Stimulated activated effector memory CD8-positive, alpha-beta T cell treated with anti-CD3 and anti-CD28 coated beads, Interleukin-12 subunit alpha, Interleukin-12 subunit beta, amount 100 ng/mL, for 72 hours (primary cell): ENCODE measurements around the gene TMC1.

Source experiments
- ATAC-seq: fragments of 150-1000 bp; cut with Tn5 transposase; 2 replicates; pipeline ENCODE4 v1.10.0; 2021
- DNase-seq, 2 donors: peaks; one replicate each; pipeline ENCODE4 v3.0.0; 2021 to 2022; ENCODE audit warnings: low spot score in 2 of 2
- H3K27ac Mint-ChIP-seq: one replicate; pipeline ENCODE4 v1.8.0; 2022; ENCODE audit warnings: mild to moderate bottlenecking, mixed read lengths
- H3K36me3 Mint-ChIP-seq: one replicate; pipeline ENCODE4 v1.8.0; 2022; ENCODE audit warnings: mild to moderate bottlenecking, mixed read lengths
- H3K4me1 Mint-ChIP-seq: one replicate; pipeline ENCODE4 v1.8.0; 2022; ENCODE audit warnings: mixed read lengths
- H3K4me3 Mint-ChIP-seq: one replicate; pipeline ENCODE4 v1.8.0; 2022; ENCODE audit warnings: mild to moderate bottlenecking, mixed read lengths
- H3K9me3 Mint-ChIP-seq: one replicate; pipeline ENCODE4 v1.8.0; 2022; ENCODE audit warnings: mixed read lengths

TMC1 gene

GRCh38 chr9:72755836-72756235 is 234.4 kb downstream of the TMC1 start:
- Mint-ChIP-seq H3K4me1 (no peaks in the 10 kb centered on the region), H3K4me3 (no peak overlapping the region), H3K27ac (no peak overlapping the region), H3K36me3 (no peaks in the 10 kb centered on the region), H3K9me3 (no peaks in the 10 kb centered on the region)
- DNase-seq, result no peak
- no peak for ATAC-seq

GRCh38 chr9:72758944-72759343 is 237.5 kb downstream of the TMC1 start:
- no peak overlapping the region for H3K27ac Mint-ChIP-seq
- ATAC-seq (no peak), DNase-seq (no peak)
- H3K9me3 Mint-ChIP-seq, result no peaks in the 10 kb centered on the region
- no peaks in the 10 kb centered on the region for H3K36me3 Mint-ChIP-seq
- H3K4me3 Mint-ChIP-seq, result no peak overlapping the region
- no peaks in the 10 kb centered on the region for H3K4me1 Mint-ChIP-seq

GRCh38 chr9:72763022-72763421 is 241.6 kb downstream of the TMC1 start:
- H3K27ac Mint-ChIP-seq, result no peak overlapping the region
- no peak for DNase-seq

GRCh38 chr9:72769546-72769945 is 248.1 kb downstream of the TMC1 start:
- DNase-seq, result no peak
- Mint-ChIP-seq H3K9me3 (no peaks in the 10 kb centered on the region), H3K27ac (no peak overlapping the region), H3K4me1 (no peaks in the 10 kb centered on the region), H3K4me3 (no peak overlapping the region), H3K36me3 (no peaks in the 10 kb centered on the region)
- ATAC-seq, result no peak

More at GRCh38 chr9:72763022-72763421, 241.6 kb downstream of the TMC1 start:
- ATAC-seq, result no peak
- Mint-ChIP-seq H3K9me3 (no peaks in the 10 kb centered on the region), H3K36me3 (no peaks in the 10 kb centered on the region), H3K4me1 (no peaks in the 10 kb centered on the region), H3K4me3 (no peak overlapping the region)

GRCh38 chr9:72772661-72773060 is 251.3 kb downstream of the TMC1 start:
- Mint-ChIP-seq H3K9me3 (no peaks in the 10 kb centered on the region), H3K4me1 (no peaks in the 10 kb centered on the region), H3K4me3 (no peak overlapping the region), H3K36me3 (no peaks in the 10 kb centered on the region), H3K27ac (no peak overlapping the region)
- DNase-seq (no peak), ATAC-seq (no peak)

DNA sequence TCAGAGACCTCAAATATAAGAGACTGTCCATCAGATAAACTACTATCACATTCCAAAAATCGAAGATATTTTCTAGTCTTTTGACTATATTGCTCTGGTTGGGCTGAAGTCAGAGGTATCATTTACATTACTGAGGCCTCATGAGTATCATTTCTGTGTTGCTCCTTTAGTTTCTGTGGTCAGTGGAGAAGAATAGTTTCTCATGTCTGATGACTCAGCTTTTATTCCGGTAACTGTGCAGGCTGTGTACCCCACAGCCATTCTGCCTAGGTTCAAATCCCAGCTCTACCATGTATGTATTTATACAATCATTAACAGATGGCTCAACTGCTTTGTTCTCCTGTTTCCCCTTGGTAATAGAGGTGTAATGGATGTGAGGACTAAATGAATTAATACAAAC is 252.2 kb downstream of the TMC1 start:
- Mint-ChIP-seq H3K4me1 (no peaks in the 10 kb centered on the region), H3K27ac (no peak overlapping the region), H3K4me3 (no peak overlapping the region), H3K36me3 (no peaks in the 10 kb centered on the region), H3K9me3 (no peaks in the 10 kb centered on the region)
- ATAC-seq, result no peak
- DNase-seq, result no peak

GRCh38 chr9:72775570-72775969 is 254.2 kb downstream of the TMC1 start:
- Mint-ChIP-seq H3K36me3 (no peaks in the 10 kb centered on the region), H3K4me1 (no peaks in the 10 kb centered on the region), H3K27ac (no peak overlapping the region), H3K9me3 (no peaks in the 10 kb centered on the region), H3K4me3 (no peak overlapping the region)
- DNase-seq (no peak), ATAC-seq (no peak)

GRCh38 chr9:72779614-72780013 is 258.2 kb downstream of the TMC1 start:
- H3K4me3 Mint-ChIP-seq, result no peak overlapping the region
- H3K36me3 Mint-ChIP-seq, result no peaks in the 10 kb centered on the region
- DNase-seq (no peak), ATAC-seq (no peak)
- H3K4me1 Mint-ChIP-seq, result no peaks in the 10 kb centered on the region
- H3K27ac Mint-ChIP-seq, result no peak overlapping the region
- H3K9me3 Mint-ChIP-seq, result no peaks in the 10 kb centered on the region

GRCh38 chr9:72786948-72787347 is 265.5 kb downstream of the TMC1 start:
- no peak for DNase-seq
- Mint-ChIP-seq H3K4me3 (no peak overlapping the region), H3K9me3 (no peaks in the 10 kb centered on the region), H3K4me1 (no peaks in the 10 kb centered on the region), H3K27ac (no peak overlapping the region), H3K36me3 (no peaks in the 10 kb centered on the region)
- no peak for ATAC-seq

DNA sequence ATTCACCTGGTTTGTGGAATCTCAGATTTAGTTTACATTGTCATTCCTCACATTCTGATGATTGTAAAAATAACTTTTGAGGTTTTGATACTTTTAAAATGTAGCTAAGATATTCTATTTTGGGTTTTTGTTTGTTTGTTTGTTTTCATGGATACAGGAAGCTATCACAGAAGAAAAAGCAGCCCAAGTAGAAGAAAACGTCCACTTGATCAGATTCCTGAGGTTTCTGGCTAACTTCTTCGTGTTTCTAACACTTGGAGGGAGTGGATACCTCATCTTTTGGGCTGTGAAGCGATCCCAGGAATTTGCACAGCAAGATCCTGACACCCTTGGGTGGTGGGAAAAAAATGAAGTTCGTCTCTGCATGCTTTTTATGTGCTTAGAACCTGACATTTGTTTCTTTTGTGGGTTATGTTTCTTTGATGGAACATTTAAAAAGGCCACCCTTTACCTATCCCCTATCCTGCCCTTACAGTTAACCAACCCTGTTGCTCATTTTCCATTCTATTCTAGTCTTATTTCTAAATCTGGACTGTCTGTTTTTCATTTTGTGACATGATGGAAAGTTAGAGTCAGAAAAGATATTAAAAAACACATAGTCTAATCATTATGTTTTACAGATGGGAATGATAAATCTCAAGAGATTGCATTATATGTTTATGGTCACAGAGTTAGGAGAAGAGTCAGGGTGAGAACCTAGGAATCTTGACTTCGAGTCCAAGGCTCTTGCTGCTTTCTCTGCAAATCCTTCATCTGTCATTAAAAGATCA is 267.7 kb downstream of the TMC1 start:
- H3K27ac Mint-ChIP-seq, result no peak overlapping the region
- DNase-seq, result no peak
- no peaks in the 10 kb centered on the region for H3K4me1 Mint-ChIP-seq
- H3K36me3 Mint-ChIP-seq, result no peaks in the 10 kb centered on the region
- H3K9me3 Mint-ChIP-seq, result no peaks in the 10 kb centered on the region
- no peak overlapping the region for H3K4me3 Mint-ChIP-seq
- ATAC-seq, result no peak

GRCh38 chr9:72789885-72790284 is 268.5 kb downstream of the TMC1 start:
- no peaks in the 10 kb centered on the region for H3K36me3 Mint-ChIP-seq
- peaks cover 3% of the 10 kb centered on the region for H3K9me3 Mint-ChIP-seq
- H3K4me3 Mint-ChIP-seq, result no peak overlapping the region
- H3K4me1 Mint-ChIP-seq, result no peaks in the 10 kb centered on the region
- DNase-seq, result no peak
- no peak overlapping the region for H3K27ac Mint-ChIP-seq
- ATAC-seq, result no peak

DNA sequence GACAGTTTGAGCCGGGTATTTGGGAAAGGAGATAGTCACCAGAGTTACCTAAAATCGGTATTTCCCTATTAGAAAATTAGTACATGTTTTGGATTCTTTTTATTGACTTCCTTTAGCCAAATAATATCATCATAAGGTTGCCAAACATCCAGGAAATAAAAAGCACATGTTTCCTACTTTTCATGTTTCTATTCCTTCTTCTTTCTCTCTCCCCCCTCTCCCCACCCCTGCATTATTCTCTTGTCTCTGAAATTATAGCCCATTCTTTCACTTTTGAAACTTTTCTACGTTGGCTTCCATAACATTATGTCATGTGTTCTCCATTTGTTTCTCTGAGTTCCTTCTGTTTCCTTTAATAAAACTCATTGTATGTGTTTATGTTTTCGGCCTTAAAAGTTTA is 269.6 kb downstream of the TMC1 start:
- no peak overlapping the region for H3K27ac Mint-ChIP-seq
- DNase-seq (no peak), ATAC-seq (no peak)
- H3K9me3 Mint-ChIP-seq, result peaks cover 3% of the 10 kb centered on the region
- no peak overlapping the region for H3K4me3 Mint-ChIP-seq
- no peaks in the 10 kb centered on the region for H3K4me1 Mint-ChIP-seq
- no peaks in the 10 kb centered on the region for H3K36me3 Mint-ChIP-seq

- no peak for ATAC-seq
- Mint-ChIP-seq H3K9me3 (peaks cover 3% of the 10 kb centered on the region), H3K27ac (no peak overlapping the region), H3K4me1 (no peaks in the 10 kb centered on the region), H3K4me3 (no peak overlapping the region), H3K36me3 (no peaks in the 10 kb centered on the region)
- DNase-seq, result no peak
Observed at GRCh38 chr9:72791436-72791835, 270.0 kb downstream of the TMC1 start.

DNA sequence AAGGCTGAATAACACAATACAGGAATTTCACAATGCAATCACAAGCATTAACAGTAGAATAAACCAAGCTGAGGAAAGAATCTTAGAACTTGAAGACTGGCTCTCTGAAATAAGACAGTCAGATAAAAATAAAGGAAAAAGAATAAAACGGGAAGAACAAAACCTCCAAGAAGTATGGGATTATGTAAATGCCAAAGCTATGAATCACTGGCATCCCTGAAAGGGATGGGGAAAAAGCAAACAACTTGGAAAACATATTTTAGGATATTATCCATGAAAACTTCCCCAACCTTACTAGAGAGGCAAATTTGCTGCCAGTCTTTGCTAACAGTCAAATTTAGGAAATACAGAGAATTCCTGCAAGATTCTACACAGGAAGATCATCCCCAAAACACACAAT is 273.5 kb downstream of the TMC1 start:
- DNase-seq, result no peak
- ATAC-seq, result no peak
- no peaks in the 10 kb centered on the region for H3K36me3 Mint-ChIP-seq
- no peak overlapping the region for H3K4me3 Mint-ChIP-seq
- H3K4me1 Mint-ChIP-seq, result no peaks in the 10 kb centered on the region
- H3K9me3 Mint-ChIP-seq, result peaks cover 3% of the 10 kb centered on the region
- no peak overlapping the region for H3K27ac Mint-ChIP-seq

DNA sequence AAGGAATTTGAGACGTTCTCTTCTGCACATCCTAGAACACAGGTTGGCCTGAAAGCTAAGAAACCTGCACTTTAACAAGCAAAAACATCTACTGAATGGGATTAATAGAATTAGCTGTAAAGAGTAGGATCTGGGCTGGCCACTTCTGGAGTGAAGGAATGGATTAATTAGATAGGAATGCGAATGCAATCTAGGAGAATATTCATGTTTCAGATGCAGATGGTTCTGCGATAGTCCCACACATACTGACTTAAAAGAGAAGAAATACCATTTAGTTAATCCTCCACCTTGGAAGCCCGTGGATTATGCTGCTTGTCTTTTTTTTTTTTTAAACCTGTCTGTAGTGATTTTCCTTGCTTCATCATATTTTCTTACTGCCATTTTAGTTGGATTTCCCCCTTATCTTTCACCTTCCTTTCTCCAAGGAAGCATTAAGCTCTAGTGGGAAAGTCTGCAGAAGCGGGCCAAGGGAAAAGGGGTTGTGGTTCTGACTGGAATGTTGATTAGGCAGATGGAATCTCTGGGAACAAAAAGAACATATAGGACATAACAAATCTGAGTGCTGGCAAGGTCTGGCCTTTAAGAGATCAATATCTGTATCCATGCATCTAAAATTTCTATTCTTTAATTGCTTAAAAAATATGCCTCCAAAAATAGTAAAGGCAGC is 279.1 kb downstream of the TMC1 start:
- no peak overlapping the region for H3K27ac Mint-ChIP-seq
- H3K4me3 Mint-ChIP-seq, result no peak overlapping the region
- no peak for DNase-seq
- no peaks in the 10 kb centered on the region for H3K4me1 Mint-ChIP-seq
- no peak for ATAC-seq
- H3K36me3 Mint-ChIP-seq, result no peaks in the 10 kb centered on the region
- H3K9me3 Mint-ChIP-seq, result peaks cover 2% of the 10 kb centered on the region

DNA sequence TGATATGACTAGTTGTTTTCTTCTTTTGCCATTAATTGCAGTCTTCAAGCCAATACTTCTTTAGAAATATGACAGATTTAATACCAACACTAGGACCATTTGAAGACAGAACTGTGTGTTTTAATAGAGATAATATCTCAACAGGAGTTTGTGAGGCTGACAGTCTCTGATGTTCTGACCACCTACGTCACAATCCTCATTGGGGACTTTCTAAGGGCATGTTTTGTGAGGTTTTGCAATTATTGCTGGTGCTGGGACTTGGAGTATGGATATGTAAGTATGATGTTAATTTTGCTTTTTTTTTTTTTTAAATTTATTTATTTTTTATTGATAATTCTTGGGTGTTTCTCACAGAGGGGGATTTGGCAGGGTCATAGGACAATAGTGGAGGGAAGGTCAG is 283.8 kb downstream of the TMC1 start:
- no peaks in the 10 kb centered on the region for H3K4me1 Mint-ChIP-seq
- ATAC-seq (no peak), DNase-seq (no peak)
- peaks cover 2% of the 10 kb centered on the region for H3K9me3 Mint-ChIP-seq
- H3K36me3 Mint-ChIP-seq, result no peaks in the 10 kb centered on the region
- no peak overlapping the region for H3K4me3 Mint-ChIP-seq
- H3K27ac Mint-ChIP-seq, result no peak overlapping the region
